Body of pancreas (tissue), 4 donors: ENCODE results near the gene CCDC13.

Source experiments
- CTCF ChIP-seq, 7 experiments: fragments of 450-650 bp in 4 of 7; fragments of 200-600 bp in 3 of 7; sonication (generic) in 3 of 7; IDR thresholded peaks; one replicate each; pipeline ENCODE4 v1.5.1; 2016 to 2019; ENCODE audit warnings: antibody characterized with exemption in 7 of 7
- POLR2A ChIP-seq, 3 donors: fragments of 450-650 bp; IDR thresholded peaks; one replicate each; pipeline ENCODE4 v1.6.1; 2016; ENCODE audit warnings: antibody characterized with exemption in 3 of 3, mild to moderate bottlenecking in 2 of 3

GRCh38 chr3:42756681-42757213, 16.3 kb downstream of the CCDC13 start:
- TF ChIP-seq CTCF (IDR thresholded peaks at IDR 0.05) (no peak), POLR2A (IDR thresholded peaks at IDR 0.05) (no peak)
